GM12801 (cell line): Measurements from ENCODE around the gene PAN3.

Experiments used
- TF ChIP-seq, protein P1 (sequence below): IDR thresholded peaks from one replicate; pipeline ENCODE4 v1.5.1; 2011; ENCODE audit warnings: control low read depth; ENCODE audit not compliant: insufficient read length; ENCODE audit errors: extremely low read depth

Gene PAN3

GRCh38 chr13:28100150-28101121 is 37.9 kb upstream of the PAN3 start, which contains the start of gene FLT3:
Gene FLT3, minus strand, starts transcription at chr13:28100576. Its CDS starts 66 bp downstream, at chr13:28100510.
- TF ChIP-seq, protein P1, sequence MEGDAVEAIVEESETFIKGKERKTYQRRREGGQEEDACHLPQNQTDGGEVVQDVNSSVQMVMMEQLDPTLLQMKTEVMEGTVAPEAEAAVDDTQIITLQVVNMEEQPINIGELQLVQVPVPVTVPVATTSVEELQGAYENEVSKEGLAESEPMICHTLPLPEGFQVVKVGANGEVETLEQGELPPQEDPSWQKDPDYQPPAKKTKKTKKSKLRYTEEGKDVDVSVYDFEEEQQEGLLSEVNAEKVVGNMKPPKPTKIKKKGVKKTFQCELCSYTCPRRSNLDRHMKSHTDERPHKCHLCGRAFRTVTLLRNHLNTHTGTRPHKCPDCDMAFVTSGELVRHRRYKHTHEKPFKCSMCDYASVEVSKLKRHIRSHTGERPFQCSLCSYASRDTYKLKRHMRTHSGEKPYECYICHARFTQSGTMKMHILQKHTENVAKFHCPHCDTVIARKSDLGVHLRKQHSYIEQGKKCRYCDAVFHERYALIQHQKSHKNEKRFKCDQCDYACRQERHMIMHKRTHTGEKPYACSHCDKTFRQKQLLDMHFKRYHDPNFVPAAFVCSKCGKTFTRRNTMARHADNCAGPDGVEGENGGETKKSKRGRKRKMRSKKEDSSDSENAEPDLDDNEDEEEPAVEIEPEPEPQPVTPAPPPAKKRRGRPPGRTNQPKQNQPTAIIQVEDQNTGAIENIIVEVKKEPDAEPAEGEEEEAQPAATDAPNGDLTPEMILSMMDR: no peak

DNA sequence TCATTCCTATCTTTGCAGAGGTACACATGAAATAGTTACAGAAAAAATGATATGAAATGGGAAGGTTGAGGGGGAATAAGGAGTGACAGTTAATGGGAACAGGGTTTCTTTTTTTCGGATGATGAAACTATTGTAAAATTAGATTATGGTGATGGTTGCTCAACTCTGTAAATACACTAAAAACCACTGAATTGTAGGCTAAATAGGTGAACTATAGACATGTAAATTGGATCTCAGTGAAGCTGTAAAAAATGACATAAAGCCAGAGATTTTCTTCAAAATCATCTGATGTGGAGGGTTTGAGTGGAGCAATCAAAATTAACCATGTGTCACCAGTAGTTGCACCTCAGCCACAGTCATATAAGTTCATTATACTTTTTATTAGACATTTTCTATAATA is 31.4 kb upstream of the PAN3 start:
- TF ChIP-seq, protein P1: no peak

- TF ChIP-seq, protein P1: no peak
Observed at GRCh38 chr13:28110414-28110813, 27.9 kb upstream of the PAN3 start.

- TF ChIP-seq, protein P1: no peak
Observed at GRCh38 chr13:28116736-28117135, 21.6 kb upstream of the PAN3 start.

DNA sequence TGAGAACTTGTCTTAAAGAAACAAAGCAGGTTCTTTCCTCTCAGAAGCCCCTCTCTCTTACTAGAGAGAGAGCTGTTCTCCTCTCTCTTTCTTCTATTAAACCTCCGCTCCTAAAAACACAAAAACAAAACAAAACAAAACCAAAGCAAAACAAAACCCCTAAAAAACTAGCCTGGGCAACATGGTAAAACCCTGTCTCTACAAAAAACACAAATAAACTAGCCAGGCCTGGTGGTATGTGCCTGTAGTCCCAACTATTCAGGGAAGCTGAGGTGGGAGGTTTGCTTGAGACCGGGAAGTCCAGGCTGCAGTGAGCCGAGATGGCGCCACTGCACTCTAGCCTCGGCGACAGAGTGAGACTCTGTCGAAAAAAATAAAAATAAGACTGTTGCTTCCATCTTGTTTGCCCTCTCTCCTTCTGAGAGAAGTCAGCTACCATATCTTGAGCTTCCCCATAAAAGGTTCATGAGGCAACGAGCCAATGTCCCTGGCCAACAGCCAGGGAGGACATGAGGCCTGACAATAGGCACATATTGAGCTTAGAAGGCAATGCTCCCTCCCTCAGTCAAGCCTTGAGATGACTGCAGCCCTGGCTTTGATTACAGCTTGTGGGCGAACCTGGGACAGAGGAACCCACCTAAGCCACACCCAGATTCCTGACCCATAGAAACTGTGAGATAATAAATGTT is 20.5 kb upstream of the PAN3 start:
- TF ChIP-seq, protein P1: no peak

DNA sequence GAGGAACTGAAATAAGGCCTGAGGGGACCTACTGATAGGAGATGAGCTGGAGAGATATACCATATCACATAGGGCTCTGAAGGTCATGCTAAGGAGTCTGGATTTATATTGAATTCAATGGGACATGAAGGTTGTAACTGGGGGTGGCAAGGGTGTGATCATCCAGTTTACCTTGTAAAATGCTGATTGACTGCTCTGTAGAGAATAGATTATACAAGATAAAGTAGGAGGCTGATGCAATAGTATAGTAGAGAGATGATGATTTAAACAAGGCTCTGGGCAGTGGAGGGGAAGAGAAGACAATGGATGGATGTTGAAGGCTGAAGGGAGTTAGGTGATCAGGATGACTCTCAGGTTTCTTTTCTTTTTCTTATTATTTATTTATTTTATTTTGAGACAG is 18.0 kb upstream of the PAN3 start:
- TF ChIP-seq, protein P1: no peak

- TF ChIP-seq, protein P1: no peak
Observed at GRCh38 chr13:28121224-28121623, 17.1 kb upstream of the PAN3 start.
